ENCODE measurements around the gene CCDC9B.

DNA sequence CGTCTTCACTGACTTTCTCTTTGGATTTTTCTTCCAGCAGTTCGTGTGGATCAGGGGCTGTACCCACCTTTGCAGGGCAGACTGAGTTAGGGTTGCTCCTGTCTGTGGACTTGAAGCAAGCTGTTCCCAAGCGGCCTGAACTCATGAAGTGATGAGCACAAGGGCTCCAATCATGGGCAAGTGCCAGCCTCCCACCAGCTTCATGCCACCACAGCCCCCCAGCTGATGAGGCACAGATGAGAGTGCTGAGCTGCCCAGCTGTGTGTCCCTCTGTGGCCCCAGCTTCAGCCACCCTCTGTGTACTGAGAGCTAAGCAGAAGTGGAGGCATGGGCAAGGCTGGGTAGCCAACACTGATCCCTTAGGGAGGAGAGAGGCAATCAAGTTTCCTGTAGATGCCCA lies 29.7 kb downstream of the CCDC9B start:
- TF ChIP-seq, protein P1, sequence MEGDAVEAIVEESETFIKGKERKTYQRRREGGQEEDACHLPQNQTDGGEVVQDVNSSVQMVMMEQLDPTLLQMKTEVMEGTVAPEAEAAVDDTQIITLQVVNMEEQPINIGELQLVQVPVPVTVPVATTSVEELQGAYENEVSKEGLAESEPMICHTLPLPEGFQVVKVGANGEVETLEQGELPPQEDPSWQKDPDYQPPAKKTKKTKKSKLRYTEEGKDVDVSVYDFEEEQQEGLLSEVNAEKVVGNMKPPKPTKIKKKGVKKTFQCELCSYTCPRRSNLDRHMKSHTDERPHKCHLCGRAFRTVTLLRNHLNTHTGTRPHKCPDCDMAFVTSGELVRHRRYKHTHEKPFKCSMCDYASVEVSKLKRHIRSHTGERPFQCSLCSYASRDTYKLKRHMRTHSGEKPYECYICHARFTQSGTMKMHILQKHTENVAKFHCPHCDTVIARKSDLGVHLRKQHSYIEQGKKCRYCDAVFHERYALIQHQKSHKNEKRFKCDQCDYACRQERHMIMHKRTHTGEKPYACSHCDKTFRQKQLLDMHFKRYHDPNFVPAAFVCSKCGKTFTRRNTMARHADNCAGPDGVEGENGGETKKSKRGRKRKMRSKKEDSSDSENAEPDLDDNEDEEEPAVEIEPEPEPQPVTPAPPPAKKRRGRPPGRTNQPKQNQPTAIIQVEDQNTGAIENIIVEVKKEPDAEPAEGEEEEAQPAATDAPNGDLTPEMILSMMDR (conservative IDR thresholded peaks at IDR 0.05; ENCODE audit: low read depth, low read length), result no peak
- no peak for TF ChIP-seq MAFK (IDR thresholded peaks at IDR 0.05; ENCODE audit: low read depth, low read length)
- TF ChIP-seq RFX5 (IDR thresholded peaks at IDR 0.05; ENCODE audit: low read depth, low read length), result no peak
- TF ChIP-seq MXI1 (IDR thresholded peaks at IDR 0.05; ENCODE audit: borderline replicate concordance, low read depth, low read length), result no peak
- TF ChIP-seq POLR2A (IDR thresholded peaks at IDR 0.05; ENCODE audit: low read depth, low read length), result no peak
- no peak for TF ChIP-seq NFE2L2 (IDR thresholded peaks at IDR 0.05; ENCODE audit: low read depth, low read length)
- no peak for TF ChIP-seq RAD21 (IDR thresholded peaks at IDR 0.05; ENCODE audit: low read length)

Measured in IMR-90 (cell line).